ENCODE results near the gene OR8B4.
"Not testable (repeated sequence)": the region's sequence is repeated elsewhere in the genome, so short reads cannot be mapped to it uniquely, and the experiment has no call there.

Gene OR8B4

DNA sequence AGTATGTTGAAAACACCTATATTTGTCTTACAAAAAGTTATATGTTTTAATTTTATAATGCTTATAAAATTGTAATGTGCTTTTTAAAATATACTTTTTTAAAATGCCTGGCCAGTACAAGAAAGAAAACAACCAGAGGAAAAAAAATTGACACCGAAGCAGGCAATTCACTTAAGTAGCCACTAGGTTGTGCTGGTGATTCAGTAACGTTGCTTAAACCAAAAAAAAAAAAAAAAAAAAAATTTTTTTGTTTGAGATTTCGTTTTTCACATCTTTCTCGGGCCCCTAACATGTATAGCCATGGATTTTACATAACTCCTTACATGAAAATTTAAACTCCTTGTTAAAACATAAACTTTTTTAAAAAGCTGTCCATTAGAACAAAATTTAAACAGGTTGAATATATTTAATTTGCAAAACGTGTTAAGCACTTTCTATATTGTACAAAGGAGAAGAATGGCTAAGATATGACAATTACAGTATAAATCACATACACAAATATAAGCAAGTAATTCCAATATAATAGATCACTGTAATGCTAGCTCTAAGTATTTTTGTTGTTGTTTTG lies 9.2 kb downstream of the OR8B4 start:
- H3K27ac ChIP-seq: no peak overlapping the region
- DNase-seq (ENCODE audit: low read depth, low spot score): no peak

DNA sequence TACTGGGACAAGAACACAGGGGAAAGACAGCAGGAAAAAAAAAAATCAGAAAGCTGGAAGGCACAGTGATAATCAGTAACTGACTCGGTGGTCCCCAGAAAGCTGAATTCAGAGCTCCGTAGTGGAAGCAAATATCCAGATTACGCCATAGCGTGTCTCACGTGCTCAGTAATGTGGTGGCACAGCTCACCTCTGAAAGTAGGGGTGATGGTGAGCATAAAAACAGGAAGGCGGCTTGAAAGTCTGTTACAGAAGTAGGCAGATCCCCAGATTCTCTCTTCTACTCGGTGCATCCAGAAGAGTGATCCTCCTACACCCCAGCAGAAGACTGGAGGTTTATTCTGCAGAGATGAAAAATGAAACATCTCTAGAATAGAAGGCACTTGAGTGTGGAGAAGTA lies 14.8 kb downstream of the OR8B4 start:
- DNase-seq (ENCODE audit: low read depth, low spot score): no peak
- H3K27ac ChIP-seq: no peak overlapping the region

DNA sequence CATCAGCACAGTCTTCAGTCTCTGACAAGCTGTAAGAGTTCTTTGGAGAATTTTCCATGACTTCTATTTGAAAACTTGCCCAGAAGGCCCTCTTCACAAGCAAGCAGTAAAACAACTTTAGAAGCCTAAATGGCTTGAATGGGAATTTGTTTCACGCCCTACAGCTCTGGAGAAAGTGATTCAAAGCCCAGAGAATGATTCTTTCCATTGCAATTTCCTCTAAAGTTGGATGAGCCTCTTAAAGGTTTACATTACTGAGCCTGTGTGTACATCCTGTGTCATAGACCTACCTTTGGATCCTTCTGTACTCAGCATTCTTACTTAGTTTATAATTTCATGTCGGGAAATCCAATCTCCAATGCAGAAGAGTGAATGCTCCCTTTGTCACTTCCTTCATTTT lies 19.1 kb downstream of the OR8B4 start:
- H3K27ac ChIP-seq: no peak overlapping the region
- no peak for DNase-seq (ENCODE audit: low read depth, low spot score)

DNA sequence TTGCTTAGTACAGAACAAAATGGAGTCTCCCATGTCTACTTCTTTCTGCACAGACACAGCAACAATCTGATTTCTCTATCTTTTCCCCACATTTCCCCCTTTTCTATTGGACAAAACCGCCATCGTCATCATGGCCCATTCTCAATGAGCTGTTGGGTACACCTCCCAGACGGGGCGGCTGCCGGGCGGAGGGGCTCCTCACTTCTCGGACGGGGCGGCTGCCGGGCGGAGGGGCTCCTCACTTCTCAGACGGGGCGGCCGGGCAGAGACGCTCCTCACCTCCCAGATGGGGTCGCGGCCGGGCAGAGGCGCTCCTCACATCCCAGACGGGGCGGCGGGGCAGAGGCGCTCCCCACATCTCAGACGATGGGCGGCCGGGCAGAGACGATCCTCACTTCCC lies 21.5 kb downstream of the OR8B4 start:
- not testable (repeated sequence) for H3K27ac ChIP-seq; DNase-seq (ENCODE audit: low read depth, low spot score)

DNA sequence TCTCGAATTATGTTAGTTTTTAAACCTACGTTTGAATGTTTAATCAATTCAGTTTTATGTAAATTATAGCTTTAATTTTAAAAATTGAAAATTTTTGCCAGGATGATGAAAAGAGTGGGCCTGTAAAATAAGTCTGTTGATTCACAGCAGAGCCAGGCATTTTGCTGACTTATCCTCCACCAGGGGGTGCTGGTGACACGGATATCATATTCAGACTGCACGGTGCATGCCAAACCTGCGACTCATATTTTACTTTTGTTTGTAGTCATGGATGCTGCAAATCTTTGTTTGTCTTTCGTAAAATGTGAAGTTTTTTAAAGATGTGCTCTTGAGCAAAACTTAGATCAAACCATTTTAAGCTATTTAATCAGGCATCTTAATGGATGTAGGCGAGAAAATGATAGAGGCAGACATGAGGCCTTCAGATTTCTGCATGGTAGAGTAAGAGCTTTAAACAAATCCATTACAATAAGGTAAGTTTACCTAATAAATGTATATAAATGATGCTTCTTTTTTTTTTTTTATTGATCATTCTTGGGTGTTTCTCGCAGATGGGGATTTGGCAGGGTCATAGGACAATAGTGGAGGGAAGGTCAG lies 22.2 kb downstream of the OR8B4 start:
- DNase-seq (ENCODE audit: low read depth, low spot score): peak; percentile 46
- H3K27ac ChIP-seq: no peak overlapping the region

DNA sequence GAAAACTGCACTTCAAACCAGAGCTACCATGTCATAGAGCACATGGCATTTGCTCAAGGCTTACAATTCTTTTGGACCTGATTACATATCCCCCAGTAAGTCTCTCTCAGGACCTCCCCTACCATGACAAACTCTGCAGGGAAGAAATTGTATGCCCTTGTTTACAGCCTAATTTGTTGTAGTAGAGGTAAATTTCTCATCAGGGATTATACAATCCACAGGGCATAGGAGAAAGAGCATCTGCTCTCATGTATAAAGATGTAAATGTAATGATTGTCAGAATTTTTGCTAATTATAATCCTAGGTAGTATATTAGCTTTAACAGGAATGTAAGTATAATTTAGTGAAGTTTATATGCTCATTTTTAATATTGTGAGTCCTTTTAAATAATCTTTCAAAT lies 25.7 kb downstream of the OR8B4 start, which contains the start of gene OR8B3:
Gene OR8B3 (minus strand): TSS at position 101 of the 400 bp plus-strand sequence. CDS start 1,673 bp downstream, outside the sequence.
- no peak for DNase-seq (ENCODE audit: low read depth, low spot score)
- no peak within 1 kb of the TSS for H3K27ac ChIP-seq

DNA sequence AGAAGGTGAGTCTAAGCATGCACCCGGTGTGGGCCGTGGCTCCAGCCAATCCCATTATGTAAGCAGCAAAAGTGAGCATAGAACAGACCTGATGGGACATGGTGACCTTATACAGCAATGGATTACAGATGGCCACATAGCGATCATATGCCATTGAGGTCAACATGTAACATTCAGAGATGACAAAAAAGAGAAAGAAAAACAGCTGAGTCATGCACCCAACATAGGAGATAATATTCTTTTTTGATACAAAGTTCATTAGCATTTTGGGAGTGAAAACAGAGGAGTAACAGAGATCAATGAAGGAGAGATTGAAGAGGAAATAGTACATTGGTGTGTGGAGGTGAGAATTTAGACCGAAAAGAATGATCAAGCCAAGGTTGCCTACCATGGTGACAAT lies 27.8 kb downstream of the OR8B4 start:
- H3K27ac ChIP-seq; DNase-seq (ENCODE audit: low read depth, low spot score): not testable (repeated sequence)

DNA sequence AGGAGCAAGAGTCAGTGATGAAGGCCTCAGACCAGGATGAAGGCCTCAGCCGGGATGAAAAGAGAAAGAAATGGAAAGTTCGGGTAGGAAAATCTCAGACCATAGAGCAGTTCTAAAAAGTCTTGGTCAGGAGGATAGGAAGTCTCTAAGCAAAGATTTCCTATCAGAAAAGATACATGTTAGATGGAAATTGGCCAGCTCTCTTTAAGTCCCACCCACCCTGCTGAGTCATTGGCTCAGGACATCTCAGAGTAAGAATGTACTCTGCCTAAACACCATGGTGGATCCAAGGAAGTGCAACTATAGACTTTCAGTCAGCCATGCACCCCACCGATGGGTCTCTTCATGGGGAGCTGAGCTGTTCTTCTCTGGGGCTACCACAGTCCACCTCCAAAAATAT lies 30.3 kb downstream of the OR8B4 start:
- no peak overlapping the region for H3K27ac ChIP-seq
- DNase-seq (ENCODE audit: low read depth, low spot score): no peak

DNA sequence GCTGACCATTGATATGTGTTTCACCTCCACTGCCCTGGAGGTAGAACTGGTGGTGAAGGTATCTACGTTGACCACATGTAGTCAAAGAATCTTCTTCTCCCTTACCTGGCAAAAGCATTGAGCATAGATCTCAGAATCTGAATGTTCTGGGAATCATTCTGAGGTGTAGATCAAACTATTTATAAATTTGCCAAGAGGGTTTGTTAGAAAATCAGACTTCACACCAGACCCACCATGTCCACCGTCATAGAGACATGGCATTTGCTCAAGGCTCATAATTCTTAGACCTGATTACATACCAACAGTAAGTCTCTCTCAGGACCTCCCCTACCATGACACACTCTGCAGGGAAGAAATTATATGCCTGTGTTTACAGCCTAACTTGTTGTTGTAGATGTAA lies 40.3 kb downstream of the OR8B4 start, which contains the start of gene OR8B2:
Gene OR8B2 (minus strand): TSS at position 101 of the 400 bp plus-strand sequence. CDS start 1,156 bp downstream, outside the sequence.
- H3K27ac ChIP-seq: no peak within 1 kb of the TSS
- DNase-seq (ENCODE audit: low read depth, low spot score): no peak

DNA sequence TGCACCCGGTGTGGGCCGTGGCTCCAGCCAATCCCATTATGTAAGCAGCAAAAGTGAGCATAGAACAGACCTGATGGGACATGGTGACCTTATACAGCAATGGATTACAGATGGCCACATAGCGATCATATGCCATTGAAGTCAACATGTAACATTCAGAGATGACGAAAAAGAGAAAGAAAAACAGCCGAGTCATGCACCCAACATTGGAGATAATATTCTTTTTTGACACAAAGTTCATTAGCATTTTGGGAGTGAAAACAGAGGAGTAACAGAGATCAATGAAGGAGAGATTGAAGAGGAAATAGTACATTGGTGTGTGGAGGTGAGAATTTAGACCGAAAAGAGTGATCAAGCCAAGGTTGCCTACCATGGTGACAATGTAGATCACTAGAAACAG lies 41.8 kb downstream of the OR8B4 start:
- not testable (repeated sequence) for DNase-seq (ENCODE audit: low read depth, low spot score)

DNA sequence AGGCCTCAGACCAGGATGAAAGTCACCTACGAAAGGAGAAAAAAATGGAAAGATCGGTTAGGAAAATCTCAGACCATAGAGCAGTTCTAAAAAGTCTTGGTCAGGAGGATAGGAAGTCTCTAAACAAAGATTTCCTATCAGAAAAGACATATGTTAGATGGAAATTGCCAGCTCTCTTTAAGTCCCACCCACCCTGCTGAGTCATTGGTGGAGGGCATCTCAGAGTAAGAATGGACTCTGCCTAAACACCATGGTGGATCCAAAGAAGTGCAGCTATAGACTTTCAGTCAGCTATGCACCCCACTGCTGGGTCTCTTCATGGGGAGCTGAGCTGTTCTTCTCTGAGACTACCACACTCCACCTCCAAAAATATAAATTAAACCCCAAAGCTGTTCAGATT lies 44.1 kb downstream of the OR8B4 start:
- no peak overlapping the region for H3K27ac ChIP-seq
- DNase-seq (ENCODE audit: low read depth, low spot score): no peak

More for the DNA sequence above, 41.8 kb downstream of the OR8B4 start:
- not testable (repeated sequence) for H3K27ac ChIP-seq

DNA sequence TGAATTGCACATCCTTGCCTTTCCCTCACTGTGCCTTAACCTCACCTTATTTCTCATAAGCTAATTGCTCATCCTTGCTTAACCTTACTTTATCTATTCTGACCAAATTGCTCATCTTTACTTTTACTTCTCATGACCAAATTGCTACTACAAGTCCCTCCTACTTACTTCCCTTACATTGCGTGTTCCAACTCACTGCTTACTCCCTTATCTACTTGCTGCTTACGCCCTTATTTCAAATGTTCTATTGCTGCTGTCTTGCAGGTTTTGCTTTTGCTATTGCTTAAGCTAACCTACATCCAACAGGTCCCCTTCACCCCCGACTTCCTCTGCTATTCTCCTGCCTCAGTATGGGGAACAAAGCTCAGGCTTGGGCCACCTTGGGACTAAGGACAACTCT lies 48.4 kb downstream of the OR8B4 start:
- no peak overlapping the region for H3K27ac ChIP-seq
- no peak for DNase-seq (ENCODE audit: low read depth, low spot score)
